SIG-M5 treated with dmso at 0.1 percent for 504 hours (cell line): Measurements from ENCODE around the gene GOLGA6C.
"Not testable (repeated sequence)": the region's sequence is repeated elsewhere in the genome, so short reads cannot be mapped to it uniquely, and the experiment has no call there.

ENCODE experiments used
- DNase-seq: peaks from one replicate; lab custom pipeline; 2025; ENCODE audit not compliant: unreplicated experiment; lab: John Stamatoyannopoulos, UW

The GOLGA6C gene

GRCh38 chr15:75225951-75226732 is 32.0 kb upstream of the GOLGA6C start:
- no peak for DNase-seq

GRCh38 chr15:75227112-75227511 is 31.0 kb upstream of the GOLGA6C start:
- DNase-seq = not testable (repeated sequence)

- DNase-seq = no peak
Measured at GRCh38 chr15:75227663-75228280, 30.4 kb upstream of the GOLGA6C start.

- DNase-seq = no peak
Measured at GRCh38 chr15:75228787-75229186, 29.3 kb upstream of the GOLGA6C start.

GRCh38 chr15:75229191-75230015 is 28.7 kb upstream of the GOLGA6C start:
- no peak for DNase-seq

- no peak for DNase-seq
Measured at GRCh38 chr15:75230016-75230343, 28.2 kb upstream of the GOLGA6C start.

GRCh38 chr15:75230551-75231371 is 27.4 kb upstream of the GOLGA6C start:
- no peak for DNase-seq

- no peak for DNase-seq
Measured at GRCh38 chr15:75231836-75232235, 26.3 kb upstream of the GOLGA6C start.

GRCh38 chr15:75232252-75232813 is 25.8 kb upstream of the GOLGA6C start:
- DNase-seq = no peak

GRCh38 chr15:75232826-75233503 is 25.2 kb upstream of the GOLGA6C start:
- DNase-seq = no peak

- DNase-seq = no peak
Measured at GRCh38 chr15:75233504-75234190, 24.5 kb upstream of the GOLGA6C start.

GRCh38 chr15:75234191-75234810 is 23.8 kb upstream of the GOLGA6C start:
- DNase-seq = no peak

GRCh38 chr15:75235051-75235673 is 23.0 kb upstream of the GOLGA6C start:
- DNase-seq = no peak

- DNase-seq = no peak
Measured at GRCh38 chr15:75235760-75236729, 22.1 kb upstream of the GOLGA6C start.

- DNase-seq = no peak
Measured at GRCh38 chr15:75237316-75237982, 20.7 kb upstream of the GOLGA6C start.

GRCh38 chr15:75238150-75238549 is 20.0 kb upstream of the GOLGA6C start:
- no peak for DNase-seq

- not testable (repeated sequence) for DNase-seq
Measured at GRCh38 chr15:75245741-75246140, 12.4 kb upstream of the GOLGA6C start.
